Endothelial cell of umbilical vein (primary cell): Measurements from ENCODE around the gene CYP2F1.

Experiments
- EZH2 ChIP-seq: IDR thresholded peaks from 2 replicates; pipeline ENCODE4 v1.6.1; 2012; ENCODE audit warnings: borderline replicate concordance, low read depth, mild to moderate bottlenecking, moderate library complexity, low read length, inconsistent platforms; ENCODE audit not compliant: severe bottlenecking
- MAX ChIP-seq: IDR thresholded peaks from 2 replicates; pipeline ENCODE4 v1.6.1; 2011; ENCODE audit not compliant: insufficient read depth, insufficient read length
- POLR2A ChIP-seq: IDR thresholded peaks from 2 replicates; pipeline ENCODE4 v1.6.1; 2012; ENCODE audit warnings: low read depth, mild to moderate bottlenecking, control low read depth, low read length
- TF ChIP-seq, protein P1 (sequence below), 2 donors: IDR thresholded peaks; 1 replicate in 1 of 2; 2 replicates in 1 of 2; pipeline ENCODE4 v1.5.1; 2011; ENCODE audit warnings: low read length in 2 of 2, mild to moderate bottlenecking in 2 of 2, moderate library complexity in 2 of 2, control low read depth in 1 of 2, inconsistent platforms in 1 of 2, low read depth in 1 of 2; ENCODE audit not compliant: insufficient read depth in 1 of 2; ENCODE audit errors: extremely low read depth in 1 of 2

- TF ChIP-seq POLR2A = no peak
- TF ChIP-seq, protein P1, sequence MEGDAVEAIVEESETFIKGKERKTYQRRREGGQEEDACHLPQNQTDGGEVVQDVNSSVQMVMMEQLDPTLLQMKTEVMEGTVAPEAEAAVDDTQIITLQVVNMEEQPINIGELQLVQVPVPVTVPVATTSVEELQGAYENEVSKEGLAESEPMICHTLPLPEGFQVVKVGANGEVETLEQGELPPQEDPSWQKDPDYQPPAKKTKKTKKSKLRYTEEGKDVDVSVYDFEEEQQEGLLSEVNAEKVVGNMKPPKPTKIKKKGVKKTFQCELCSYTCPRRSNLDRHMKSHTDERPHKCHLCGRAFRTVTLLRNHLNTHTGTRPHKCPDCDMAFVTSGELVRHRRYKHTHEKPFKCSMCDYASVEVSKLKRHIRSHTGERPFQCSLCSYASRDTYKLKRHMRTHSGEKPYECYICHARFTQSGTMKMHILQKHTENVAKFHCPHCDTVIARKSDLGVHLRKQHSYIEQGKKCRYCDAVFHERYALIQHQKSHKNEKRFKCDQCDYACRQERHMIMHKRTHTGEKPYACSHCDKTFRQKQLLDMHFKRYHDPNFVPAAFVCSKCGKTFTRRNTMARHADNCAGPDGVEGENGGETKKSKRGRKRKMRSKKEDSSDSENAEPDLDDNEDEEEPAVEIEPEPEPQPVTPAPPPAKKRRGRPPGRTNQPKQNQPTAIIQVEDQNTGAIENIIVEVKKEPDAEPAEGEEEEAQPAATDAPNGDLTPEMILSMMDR (IDR thresholded peaks at IDR 0.05; ENCODE audit: extremely low read depth in 1 of 2, insufficient read depth in 1 of 2, low read depth in 1 of 2, low read length in 2 of 2) = peak; percentile 7 to 15
- TF ChIP-seq MAX = no peak
- TF ChIP-seq EZH2 = no peak
Measured at GRCh38 chr19:41161903-41162302, 47.7 kb downstream of the CYP2F1 start.
